ENCODE results near the gene SPON2.
A peak's percentile ranks its signal among the peaks of the same experiment; 100 is the strongest.

The SPON2 gene

GRCh38 chr4:1170156-1170975 lies 2.0 kb downstream of the SPON2 start:
- no peak for DNase-seq

GRCh38 chr4:1169691-1170096 lies 2.7 kb downstream of the SPON2 start:
- no peak for DNase-seq

GRCh38 chr4:1169171-1169671 lies 3.2 kb downstream of the SPON2 start:
- no peak for DNase-seq

GRCh38 chr4:1168191-1169101 lies 3.9 kb downstream of the SPON2 start:
- DNase-seq: no peak

- peak; percentile 21 for DNase-seq
Observed at GRCh38 chr4:1167244-1167949, 5.0 kb downstream of the SPON2 start.

- no peak for DNase-seq
Observed at GRCh38 chr4:1166509-1167243, 5.7 kb downstream of the SPON2 start.

- no peak for DNase-seq
Observed at GRCh38 chr4:1164956-1165545, 7.3 kb downstream of the SPON2 start.

GRCh38 chr4:1164444-1164843 lies 7.9 kb downstream of the SPON2 start:
- no peak for DNase-seq

GRCh38 chr4:1164040-1164439 lies 8.3 kb downstream of the SPON2 start:
- no peak for DNase-seq

GRCh38 chr4:1160351-1160750 lies 12.0 kb downstream of the SPON2 start:
- DNase-seq: no peak

GRCh38 chr4:1156069-1156468 lies 16.3 kb downstream of the SPON2 start:
- DNase-seq: no peak

GRCh38 chr4:1155314-1155713 lies 17.1 kb downstream of the SPON2 start:
- DNase-seq: no peak

GRCh38 chr4:1154523-1155182 lies 17.7 kb downstream of the SPON2 start:
- no peak for DNase-seq

- DNase-seq: no peak
Observed at GRCh38 chr4:1154126-1154522, 18.3 kb downstream of the SPON2 start.

- no peak for DNase-seq
Observed at GRCh38 chr4:1153567-1154090, 18.8 kb downstream of the SPON2 start.

- DNase-seq: no peak
Observed at GRCh38 chr4:1152290-1152689, 20.1 kb downstream of the SPON2 start.

GRCh38 chr4:1151541-1151940 lies 20.8 kb downstream of the SPON2 start:
- DNase-seq: no peak

GRCh38 chr4:1150875-1151274 lies 21.5 kb downstream of the SPON2 start:
- DNase-seq: no peak

GRCh38 chr4:1139860-1140259 lies 32.5 kb downstream of the SPON2 start:
- DNase-seq: no peak

GRCh38 chr4:1137850-1138249 lies 34.5 kb downstream of the SPON2 start:
- DNase-seq: no peak

All from NCI-H2227 treated with DMSO at 0.1 percent for 48 hours (cell line).